Prostate gland (tissue), 2 donors: ENCODE results near the gene FCGR1A. TPM values are rescaled to one million over a fixed set of nuclear protein-coding genes. Genes with fewer than 3 reads are reported as not detected.
"Not testable (repeated sequence)": the region's sequence is repeated elsewhere in the genome, so short reads cannot be mapped to it uniquely, and the experiment has no call there.

Source experiments
- DNase-seq: peaks from one replicate; pipeline ENCODE4 v3.0.0-alpha.2; 2019; ENCODE audit warnings: low spot score
- H3K27ac ChIP-seq, 2 donors: fragments of 200-600 bp; sonication (generic); 2 replicates each; pipeline ENCODE4 v1.5.1; 2017 to 2019
- H3K27me3 ChIP-seq: fragments of 200-600 bp; sonication (generic); replicated peaks from 2 replicates; pipeline ENCODE4 v1.5.1; 2019; ENCODE audit not compliant: insufficient read depth
- H3K36me3 ChIP-seq, 2 donors: fragments of 200-600 bp; sonication (generic); 1 replicate in 1 of 2; 2 replicates in 1 of 2; pipeline versions ENCODE4 v1.5.1 to v1.8.1; 2017 to 2019
- H3K4me1 ChIP-seq: fragments of 200-600 bp; sonication (generic); replicated peaks from 2 replicates; pipeline ENCODE4 v1.5.1; 2019
- H3K4me3 ChIP-seq, 2 donors: fragments of 200-600 bp; sonication (generic); 2 replicates each; pipeline ENCODE4 v1.5.1; 2017 to 2019
- H3K9me3 ChIP-seq: fragments of 200-600 bp; sonication (generic); 2 replicates; pipeline ENCODE4 v1.5.1; 2017
- POLR2A ChIP-seq: fragments of 450-650 bp; IDR thresholded peaks from one replicate; pipeline ENCODE4 v1.6.1; 2016; ENCODE audit warnings: antibody characterized with exemption, mild to moderate bottlenecking
- WGBS: methylation state at CpG from one replicate; pipeline ENCODE4 v1.1.5; 2018; 5-methylcytosine and 5-hydroxymethylcytosine counted together
- intact Hi-C: fragments of 100-400 bp; cut with DNase I; formaldehyde crosslinking; loops from one replicate; pipeline ENCODE4 v1.14.2; 2022
- total RNA-seq, 2 donors: library from RNA; depleted of rRNA; stranded (reverse); fragments of >200 nt; gene quantifications; one replicate each; pipeline ENCODE4 v1.1.0, GENCODE V29; 2016
- TF ChIP-seq, protein P1 (sequence below), 4 experiments: fragments of 200-600 bp in 2 of 4; fragments of 450-650 bp in 2 of 4; sonication (generic) in 2 of 4; IDR thresholded peaks; 1 replicate in 3 of 4; 2 replicates in 1 of 4; pipeline ENCODE4 v1.5.1; 2016 to 2019; ENCODE audit warnings: antibody characterized with exemption in 4 of 4, mild to moderate bottlenecking in 2 of 4, moderate library complexity in 2 of 4

The FCGR1A gene
- total RNA-seq, 2 donors from 2014 or later, result 0.32 to 7.6 TPM

DNA sequence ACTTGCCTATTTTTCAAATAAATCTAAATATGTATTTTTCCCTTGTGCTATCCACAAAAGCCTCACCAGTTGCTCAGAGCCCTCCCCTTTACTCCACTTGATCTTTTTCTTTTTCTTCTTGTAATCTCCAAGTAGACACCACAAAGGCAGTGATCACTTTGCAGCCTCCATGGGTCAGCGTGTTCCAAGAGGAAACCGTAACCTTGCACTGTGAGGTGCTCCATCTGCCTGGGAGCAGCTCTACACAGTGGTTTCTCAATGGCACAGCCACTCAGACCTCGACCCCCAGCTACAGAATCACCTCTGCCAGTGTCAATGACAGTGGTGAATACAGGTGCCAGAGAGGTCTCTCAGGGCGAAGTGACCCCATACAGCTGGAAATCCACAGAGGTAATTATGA is 1.4 kb downstream of the FCGR1A start:
- H3K9me3 ChIP-seq, H3K27ac ChIP-seq, DNase-seq, H3K36me3 ChIP-seq, intact Hi-C loops, H3K27me3 ChIP-seq, H3K4me3 ChIP-seq, H3K4me1 ChIP-seq: not testable (repeated sequence)
- WGBS, result no CpG with 5 or more reads among the region's 4 CpGs

DNA sequence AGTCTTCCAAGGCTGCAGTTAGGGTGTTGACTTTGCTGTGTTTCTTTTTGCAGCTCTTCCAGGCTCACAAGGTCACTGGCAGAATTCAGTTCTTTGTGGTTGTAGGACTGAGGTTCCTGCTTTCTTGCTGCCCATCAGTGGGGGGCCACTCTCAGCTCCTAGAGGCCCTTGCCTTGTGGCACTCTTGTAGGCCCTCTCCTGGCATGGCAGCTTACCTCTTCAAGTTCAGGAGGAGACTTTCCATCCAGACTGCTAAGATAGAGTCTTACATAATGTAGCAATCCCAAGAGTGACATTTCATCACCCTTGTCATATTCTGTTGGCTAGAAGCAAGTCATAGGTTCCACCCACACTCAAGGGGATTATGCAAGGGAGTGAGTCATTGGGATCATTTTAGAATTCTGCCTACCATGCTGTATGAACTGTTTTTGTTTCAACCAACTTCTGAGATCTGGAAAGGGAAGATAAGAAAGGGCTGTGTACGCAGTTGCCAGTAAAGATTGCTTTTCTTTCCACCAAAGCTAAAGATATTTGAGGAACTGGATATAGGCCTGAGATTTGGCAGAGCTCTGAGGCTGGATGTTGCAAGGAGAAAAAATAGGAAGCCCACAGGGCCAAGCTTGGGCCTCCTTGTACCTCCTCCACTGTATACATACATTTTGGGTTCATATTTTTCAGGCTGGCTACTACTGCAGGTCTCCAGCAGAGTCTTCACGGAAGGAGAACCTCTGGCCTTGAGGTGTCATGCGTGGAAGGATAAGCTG is 5.4 kb downstream of the FCGR1A start:
- not testable (repeated sequence) for H3K27ac ChIP-seq, H3K4me3 ChIP-seq

DNA sequence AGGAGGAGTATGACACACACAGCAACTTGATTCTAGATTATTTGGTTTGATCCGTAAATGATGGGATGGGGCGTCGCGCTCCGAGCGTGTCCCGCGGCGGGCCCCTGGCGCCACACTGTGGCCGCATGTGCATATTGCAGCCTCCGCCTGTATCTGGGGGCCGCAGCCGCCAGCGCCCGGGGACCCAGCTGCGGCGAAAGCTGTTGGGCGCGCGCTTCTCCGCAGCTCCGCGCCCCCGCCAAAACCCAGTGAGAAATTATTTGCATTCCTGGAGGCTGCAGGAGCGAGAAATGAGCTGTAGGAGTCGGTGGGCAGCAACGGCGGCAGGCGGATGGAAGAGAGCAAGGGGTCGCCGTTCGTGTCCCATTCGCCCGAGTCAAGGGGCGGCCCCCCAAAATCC is 10.0 kb downstream of the FCGR1A start:
- DNase-seq, H3K27me3 ChIP-seq, H3K4me1 ChIP-seq, intact Hi-C loops, H3K36me3 ChIP-seq, H3K9me3 ChIP-seq: not testable (repeated sequence)
- peak overlapping the region; percentile 49 to 50 for H3K4me3 ChIP-seq
- H3K27ac ChIP-seq, result peak overlapping the region; percentile 82 to 92
- under 1% methylated on average over 22 of the region's 36 CpGs for WGBS
- TF ChIP-seq, protein P1, sequence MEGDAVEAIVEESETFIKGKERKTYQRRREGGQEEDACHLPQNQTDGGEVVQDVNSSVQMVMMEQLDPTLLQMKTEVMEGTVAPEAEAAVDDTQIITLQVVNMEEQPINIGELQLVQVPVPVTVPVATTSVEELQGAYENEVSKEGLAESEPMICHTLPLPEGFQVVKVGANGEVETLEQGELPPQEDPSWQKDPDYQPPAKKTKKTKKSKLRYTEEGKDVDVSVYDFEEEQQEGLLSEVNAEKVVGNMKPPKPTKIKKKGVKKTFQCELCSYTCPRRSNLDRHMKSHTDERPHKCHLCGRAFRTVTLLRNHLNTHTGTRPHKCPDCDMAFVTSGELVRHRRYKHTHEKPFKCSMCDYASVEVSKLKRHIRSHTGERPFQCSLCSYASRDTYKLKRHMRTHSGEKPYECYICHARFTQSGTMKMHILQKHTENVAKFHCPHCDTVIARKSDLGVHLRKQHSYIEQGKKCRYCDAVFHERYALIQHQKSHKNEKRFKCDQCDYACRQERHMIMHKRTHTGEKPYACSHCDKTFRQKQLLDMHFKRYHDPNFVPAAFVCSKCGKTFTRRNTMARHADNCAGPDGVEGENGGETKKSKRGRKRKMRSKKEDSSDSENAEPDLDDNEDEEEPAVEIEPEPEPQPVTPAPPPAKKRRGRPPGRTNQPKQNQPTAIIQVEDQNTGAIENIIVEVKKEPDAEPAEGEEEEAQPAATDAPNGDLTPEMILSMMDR (IDR thresholded peaks at IDR 0.05), result peak in 1 of 4 experiments; percentile 47

More for the DNA sequence above, 5.4 kb downstream of the FCGR1A start:
- DNase-seq, H3K9me3 ChIP-seq, H3K36me3 ChIP-seq, H3K4me1 ChIP-seq, intact Hi-C loops, H3K27me3 ChIP-seq: not testable (repeated sequence)
- 100% methylated on average over 2 of the region's 3 CpGs for WGBS

DNA sequence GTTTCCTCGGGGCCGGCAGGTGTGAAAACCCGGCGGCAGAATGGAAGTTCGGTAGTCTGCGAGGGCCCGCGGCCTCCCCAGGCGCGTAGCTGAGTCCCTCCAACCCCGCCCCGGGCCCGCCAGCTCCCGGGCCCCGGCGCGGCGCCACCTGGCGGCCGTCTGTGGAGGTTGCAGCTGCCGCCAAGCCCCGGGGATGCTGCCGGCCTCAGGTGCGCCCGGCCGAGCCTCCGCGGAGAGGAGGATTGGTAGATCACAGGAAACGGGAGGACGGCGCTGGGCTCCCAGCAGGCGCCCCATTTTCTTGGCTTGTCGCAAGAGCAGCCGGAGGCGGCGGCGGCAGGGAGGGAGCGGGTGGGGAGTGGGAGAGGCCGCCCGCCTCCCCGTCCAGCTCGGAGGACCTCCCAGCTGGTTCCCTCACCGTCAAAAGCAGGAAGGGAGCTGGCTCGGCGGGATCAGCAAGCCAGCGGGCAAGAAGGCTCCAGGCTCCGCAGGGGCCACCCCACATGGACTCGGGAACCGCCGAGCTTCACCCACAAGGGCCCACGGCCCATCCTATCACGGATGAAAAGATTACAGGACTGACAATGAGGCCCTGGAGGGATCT is 10.5 kb downstream of the FCGR1A start:
- TF ChIP-seq, protein P1 (IDR thresholded peaks at IDR 0.05), result peak; percentile 53 to 92 (median 78)
- peak; percentile 15 for TF ChIP-seq POLR2A
- intact Hi-C loops, H3K27me3 ChIP-seq, H3K36me3 ChIP-seq, H3K9me3 ChIP-seq, H3K4me1 ChIP-seq: not testable (repeated sequence)
- Histone ChIP-seq H3K4me3 (peak overlapping the region; percentile 49 to 50), H3K27ac (peak overlapping the region; percentile 82 to 92)
- WGBS, result 0% methylated on average over 12 of the region's 52 CpGs
- DNase-seq, result peak; percentile 51

DNA sequence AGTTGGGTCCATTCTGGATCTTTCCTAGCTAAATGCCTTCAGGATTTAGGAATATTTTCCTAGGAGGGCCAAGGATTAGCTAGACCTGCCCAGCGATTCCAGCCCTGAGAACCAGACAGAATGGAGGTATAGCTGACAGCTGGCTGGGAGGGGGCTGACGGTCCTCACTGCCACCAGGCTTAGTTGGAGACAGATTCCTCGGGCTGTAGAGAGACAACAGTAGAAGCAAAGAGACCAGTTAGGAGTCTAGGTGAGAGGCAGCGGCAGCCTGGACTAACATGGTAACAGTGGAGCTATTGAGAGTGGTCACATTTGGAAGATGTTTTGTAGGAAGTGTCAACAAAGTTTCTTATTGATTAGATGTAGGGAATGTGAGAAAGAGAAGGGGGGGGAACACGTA is 11.4 kb downstream of the FCGR1A start:
- H3K27ac ChIP-seq, H3K4me1 ChIP-seq, H3K4me3 ChIP-seq, H3K36me3 ChIP-seq, DNase-seq, intact Hi-C loops, H3K9me3 ChIP-seq, H3K27me3 ChIP-seq: not testable (repeated sequence)
- WGBS, result 69% methylated on average over 3 of the region's 5 CpGs

DNA sequence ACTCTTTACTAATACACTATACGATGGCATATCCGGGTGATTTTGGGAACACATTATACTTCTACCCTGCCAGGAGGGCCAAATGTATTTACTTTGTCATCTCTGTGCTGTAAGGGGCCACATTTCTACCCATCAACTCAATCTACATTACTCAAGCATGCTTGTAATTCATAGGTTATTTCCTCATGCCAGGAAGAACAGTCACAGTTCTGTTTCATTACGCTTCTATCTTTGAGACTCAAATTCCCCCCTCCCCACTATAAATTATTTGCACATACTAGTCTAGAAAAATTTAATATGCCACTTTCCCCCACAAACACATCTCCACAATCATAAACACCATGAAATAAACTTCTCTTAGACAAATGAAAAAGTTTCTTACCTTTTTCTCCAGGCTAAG is 19.1 kb downstream of the FCGR1A start:
- H3K27ac ChIP-seq, H3K27me3 ChIP-seq, DNase-seq, H3K4me1 ChIP-seq, H3K36me3 ChIP-seq, intact Hi-C loops, H3K4me3 ChIP-seq, H3K9me3 ChIP-seq: not testable (repeated sequence)
- WGBS, result 59% methylated on average over 1 of the region's 3 CpGs

DNA sequence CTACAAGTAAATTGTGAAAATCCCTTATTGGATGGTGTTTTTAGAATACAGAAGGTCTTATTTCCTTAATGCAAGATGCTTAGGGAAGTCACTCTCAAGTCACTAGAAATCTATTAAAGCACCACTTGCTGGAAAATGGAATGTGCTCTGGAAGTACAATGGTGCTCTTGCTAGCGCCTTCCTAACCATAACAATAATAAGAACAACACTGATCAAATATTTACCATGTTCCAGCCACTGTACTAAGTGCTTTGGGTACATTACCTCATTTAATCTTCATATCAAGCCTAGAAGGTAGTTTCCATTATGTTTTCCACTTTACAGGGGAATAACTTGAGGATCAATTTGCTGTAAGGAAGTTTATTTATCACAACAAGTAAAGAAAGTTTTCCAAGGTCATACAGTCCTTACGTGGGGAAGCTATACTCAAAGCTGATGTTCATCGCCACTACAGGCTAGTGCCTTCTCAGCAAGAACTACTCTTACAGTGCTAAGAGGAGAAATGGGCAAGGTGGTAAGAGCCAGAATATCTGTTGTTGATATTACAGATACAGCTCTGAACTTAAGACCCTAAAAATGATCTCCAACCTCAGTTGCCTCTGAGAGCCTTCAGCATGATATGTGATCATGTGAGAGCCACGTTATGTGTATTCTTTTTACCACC is 22.1 kb downstream of the FCGR1A start:
- intact Hi-C loops, result not testable (repeated sequence)

More for the DNA sequence above, 22.1 kb downstream of the FCGR1A start:
- not testable (repeated sequence) for H3K9me3 ChIP-seq, H3K4me3 ChIP-seq, H3K4me1 ChIP-seq, H3K36me3 ChIP-seq, DNase-seq, H3K27ac ChIP-seq, H3K27me3 ChIP-seq
- WGBS, result no CpG with 5 or more reads among the region's 4 CpGs
